ENCODE data around the gene RASGRP3. TPM values are rescaled to one million over a fixed set of nuclear protein-coding genes. Genes with fewer than 3 reads are reported as not detected.

RASGRP3 gene
- total and polyA plus RNA-seq, 2 of the 13 experiments (the other 11 are each of a cell fraction or from before 2014, with no cell fraction given): 0.01 TPM; not detected in 1

DNA sequence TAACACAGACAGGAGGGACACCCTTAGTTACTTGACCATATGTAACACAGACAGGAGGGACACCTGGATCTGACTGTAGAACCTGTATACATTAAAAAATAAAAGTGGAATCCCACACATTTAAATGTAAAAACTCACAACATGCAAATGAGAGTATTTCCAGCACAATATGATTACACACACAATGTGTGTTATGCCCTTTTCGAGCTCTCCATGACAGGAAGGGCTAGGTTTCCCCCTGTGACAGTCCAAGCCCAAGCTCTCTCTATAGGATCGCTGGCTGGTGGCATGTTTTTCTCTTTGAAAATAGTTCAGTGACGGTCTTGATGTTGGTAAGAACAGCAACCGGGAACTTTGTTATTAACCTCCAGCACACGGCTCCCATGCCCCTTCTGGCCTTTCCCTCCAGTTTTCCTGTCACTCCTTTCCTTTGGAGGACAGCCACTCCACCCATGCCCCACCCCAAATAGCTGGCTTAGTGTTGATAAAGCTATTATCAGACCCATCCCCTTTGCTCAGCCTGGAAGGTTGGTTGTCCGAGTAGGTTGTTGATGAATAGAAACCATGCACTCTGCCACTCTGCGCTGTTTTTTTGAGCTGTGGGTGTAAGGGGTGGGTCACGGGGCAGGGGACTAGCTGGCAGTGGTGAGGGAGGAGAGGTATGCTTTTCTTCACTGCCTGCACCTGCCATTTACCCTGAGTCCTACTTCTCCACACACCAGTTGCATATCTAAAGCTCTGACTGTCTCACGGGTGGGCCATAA lies 2.7 kb downstream of the RASGRP3 start (continued):
- TF ChIP-seq NCOA5 (CRISPR knock-in tag; IDR thresholded peaks at IDR 0.05) (no peak), HMG20A (CRISPR knock-in tag; IDR thresholded peaks at IDR 0.05; ENCODE audit: borderline replicate concordance) (no peak), ZHX1 (CRISPR knock-in tag; IDR thresholded peaks at IDR 0.05; ENCODE audit: low read depth) (no peak), MYPOP (CRISPR knock-in tag; IDR thresholded peaks at IDR 0.05) (no peak), ZNF10 (CRISPR knock-in tag; IDR thresholded peaks at IDR 0.05; ENCODE audit: borderline replicate concordance, low read depth) (no peak), ZNF816 (CRISPR knock-in tag; IDR thresholded peaks at IDR 0.05; ENCODE audit: borderline replicate concordance) (no peak), FLYWCH1 (CRISPR knock-in tag; IDR thresholded peaks at IDR 0.05) (no peak), SATB2 (CRISPR knock-in tag; IDR thresholded peaks at IDR 0.05) (no peak)
- TF ChIP-seq, protein P1, sequence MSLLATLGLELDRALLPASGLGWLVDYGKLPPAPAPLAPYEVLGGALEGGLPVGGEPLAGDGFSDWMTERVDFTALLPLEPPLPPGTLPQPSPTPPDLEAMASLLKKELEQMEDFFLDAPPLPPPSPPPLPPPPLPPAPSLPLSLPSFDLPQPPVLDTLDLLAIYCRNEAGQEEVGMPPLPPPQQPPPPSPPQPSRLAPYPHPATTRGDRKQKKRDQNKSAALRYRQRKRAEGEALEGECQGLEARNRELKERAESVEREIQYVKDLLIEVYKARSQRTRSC (CRISPR knock-in tag; IDR thresholded peaks at IDR 0.05; ENCODE audit: low read depth): no peak
- TF ChIP-seq, protein P2, sequence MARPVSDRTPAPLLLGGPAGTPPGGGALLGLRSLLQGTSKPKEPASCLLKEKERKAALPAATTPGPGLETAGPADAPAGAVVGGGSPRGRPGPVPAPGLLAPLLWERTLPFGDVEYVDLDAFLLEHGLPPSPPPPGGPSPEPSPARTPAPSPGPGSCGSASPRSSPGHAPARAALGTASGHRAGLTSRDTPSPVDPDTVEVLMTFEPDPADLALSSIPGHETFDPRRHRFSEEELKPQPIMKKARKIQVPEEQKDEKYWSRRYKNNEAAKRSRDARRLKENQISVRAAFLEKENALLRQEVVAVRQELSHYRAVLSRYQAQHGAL (CRISPR knock-in tag; IDR thresholded peaks at IDR 0.05; ENCODE audit: not compliant biosample characterization): no peak
- TF ChIP-seq, protein P3, sequence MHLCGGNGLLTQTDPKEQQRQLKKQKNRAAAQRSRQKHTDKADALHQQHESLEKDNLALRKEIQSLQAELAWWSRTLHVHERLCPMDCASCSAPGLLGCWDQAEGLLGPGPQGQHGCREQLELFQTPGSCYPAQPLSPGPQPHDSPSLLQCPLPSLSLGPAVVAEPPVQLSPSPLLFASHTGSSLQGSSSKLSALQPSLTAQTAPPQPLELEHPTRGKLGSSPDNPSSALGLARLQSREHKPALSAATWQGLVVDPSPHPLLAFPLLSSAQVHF (CRISPR knock-in tag; IDR thresholded peaks at IDR 0.05): no peak
- TF ChIP-seq, protein P4, sequence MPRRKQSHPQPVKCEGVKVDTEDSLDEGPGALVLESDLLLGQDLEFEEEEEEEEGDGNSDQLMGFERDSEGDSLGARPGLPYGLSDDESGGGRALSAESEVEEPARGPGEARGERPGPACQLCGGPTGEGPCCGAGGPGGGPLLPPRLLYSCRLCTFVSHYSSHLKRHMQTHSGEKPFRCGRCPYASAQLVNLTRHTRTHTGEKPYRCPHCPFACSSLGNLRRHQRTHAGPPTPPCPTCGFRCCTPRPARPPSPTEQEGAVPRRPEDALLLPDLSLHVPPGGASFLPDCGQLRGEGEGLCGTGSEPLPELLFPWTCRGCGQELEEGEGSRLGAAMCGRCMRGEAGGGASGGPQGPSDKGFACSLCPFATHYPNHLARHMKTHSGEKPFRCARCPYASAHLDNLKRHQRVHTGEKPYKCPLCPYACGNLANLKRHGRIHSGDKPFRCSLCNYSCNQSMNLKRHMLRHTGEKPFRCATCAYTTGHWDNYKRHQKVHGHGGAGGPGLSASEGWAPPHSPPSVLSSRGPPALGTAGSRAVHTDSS (CRISPR knock-in tag; conservative IDR thresholded peaks at IDR 0.05): no peak
